NCI-H524 (cell line): Measurements from ENCODE around the gene CCSER1.
"Not testable (repeated sequence)": the region's sequence is repeated elsewhere in the genome, so short reads cannot be mapped to it uniquely, and the experiment has no call there.

ENCODE experiments used
- DNase-seq, 2 experiments: peaks; one replicate each; lab custom pipeline; 2025; lab: John Stamatoyannopoulos, UW

Gene CCSER1

GRCh38 chr4:91167864-91168653, 1040.9 kb downstream of the CCSER1 start:
- not testable (repeated sequence) for DNase-seq

GRCh38 chr4:91170768-91171167, 1043.6 kb downstream of the CCSER1 start:
- no peak for DNase-seq

GRCh38 chr4:91171217-91171616, 1044.0 kb downstream of the CCSER1 start:
- no peak for DNase-seq

DNA sequence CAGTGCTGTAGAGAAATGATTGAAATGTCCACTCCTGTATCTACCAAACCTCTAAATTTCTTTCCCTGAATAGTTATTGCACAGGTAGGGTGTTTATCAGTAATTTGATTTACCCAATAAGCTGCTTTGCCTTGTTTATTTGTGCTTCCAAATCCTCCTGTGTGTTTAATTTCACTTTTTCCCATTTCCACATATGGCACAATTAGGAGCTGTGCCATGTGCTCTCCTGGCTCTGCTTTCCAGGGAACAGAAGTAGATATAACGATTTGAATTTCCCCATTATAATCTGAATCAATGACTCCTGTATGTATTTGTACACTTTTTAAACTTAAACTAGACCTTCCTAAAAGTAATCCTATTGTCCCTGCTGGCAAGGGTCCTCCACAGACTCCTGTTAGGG, 1057.9 kb downstream of the CCSER1 start:
- DNase-seq = not testable (repeated sequence)

- DNase-seq = no peak
These were observed 1071.8 kb downstream of the CCSER1 start for GRCh38 chr4:91198951-91199350.

GRCh38 chr4:91207535-91207934, 1080.3 kb downstream of the CCSER1 start:
- no peak for DNase-seq

DNA sequence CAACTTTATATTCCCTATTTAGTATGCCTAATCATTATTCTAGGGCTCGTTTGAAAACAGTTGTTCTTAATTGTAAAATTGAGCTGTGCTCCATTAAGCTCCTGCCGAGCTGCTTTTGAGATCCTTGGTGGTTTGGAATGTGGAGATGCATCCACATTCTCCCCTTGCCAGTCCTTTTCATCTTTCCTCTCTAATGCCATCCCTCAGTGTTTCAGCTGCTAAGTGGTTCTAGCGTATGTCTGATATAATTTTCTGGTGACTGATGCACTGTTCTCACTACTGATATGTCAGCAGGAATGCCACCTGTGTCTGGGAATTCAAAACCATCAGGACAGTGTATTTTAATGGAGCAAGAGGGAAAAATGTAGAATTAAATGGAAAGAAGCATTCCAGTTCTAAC, 1085.0 kb downstream of the CCSER1 start:
- no peak for DNase-seq

DNA sequence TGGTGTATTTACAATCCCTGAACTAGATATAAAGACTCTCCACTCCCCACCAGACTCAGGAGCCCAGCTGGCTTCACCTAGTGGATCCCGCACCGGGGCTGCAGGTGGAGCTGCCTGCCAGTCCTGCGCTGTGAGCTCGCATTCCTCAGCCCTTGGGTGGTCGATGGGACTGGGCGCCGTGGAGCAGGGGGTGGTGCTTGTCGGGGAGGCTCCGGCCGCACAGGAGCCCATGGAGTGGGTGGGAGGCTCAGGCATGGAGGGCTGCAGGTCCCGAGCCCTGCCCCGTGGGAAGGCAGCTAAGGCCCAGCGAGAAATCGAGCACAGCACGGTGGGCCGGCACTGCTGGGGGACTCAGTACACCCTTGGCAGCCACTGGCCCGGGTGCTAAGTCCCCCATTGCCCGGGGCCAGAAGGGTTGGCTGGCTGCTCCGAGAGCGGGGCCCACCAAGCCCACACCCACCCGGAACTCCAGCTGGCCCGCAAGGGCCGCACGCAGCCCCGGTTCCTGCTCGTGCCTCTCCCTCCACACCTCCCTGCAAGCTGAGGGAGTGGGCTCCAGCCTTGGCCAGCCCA, 1090.7 kb downstream of the CCSER1 start:
- not testable (repeated sequence) for DNase-seq

GRCh38 chr4:91220315-91220714, 1093.1 kb downstream of the CCSER1 start:
- peak in 1 of 2 experiments; percentile 3 for DNase-seq

DNA sequence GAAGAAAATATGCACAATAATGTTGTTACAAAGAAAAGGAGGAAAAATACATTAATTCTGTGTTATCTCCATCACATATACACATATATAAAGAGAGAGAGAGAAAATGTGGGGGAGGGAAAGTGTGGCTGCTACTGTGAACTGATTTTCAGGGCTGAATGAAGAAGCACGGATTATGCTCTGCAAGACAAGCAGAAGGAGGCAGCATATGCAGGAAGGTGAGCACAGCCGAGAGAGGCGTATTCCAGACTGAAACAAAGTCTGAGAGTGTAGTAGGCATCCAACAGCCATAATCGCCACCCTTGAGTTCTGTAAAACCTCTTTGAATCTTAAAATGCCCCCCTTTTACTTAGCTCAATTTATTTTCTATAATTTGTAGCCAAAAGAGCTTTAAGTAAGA, 1094.8 kb downstream of the CCSER1 start:
- DNase-seq = no peak

DNA sequence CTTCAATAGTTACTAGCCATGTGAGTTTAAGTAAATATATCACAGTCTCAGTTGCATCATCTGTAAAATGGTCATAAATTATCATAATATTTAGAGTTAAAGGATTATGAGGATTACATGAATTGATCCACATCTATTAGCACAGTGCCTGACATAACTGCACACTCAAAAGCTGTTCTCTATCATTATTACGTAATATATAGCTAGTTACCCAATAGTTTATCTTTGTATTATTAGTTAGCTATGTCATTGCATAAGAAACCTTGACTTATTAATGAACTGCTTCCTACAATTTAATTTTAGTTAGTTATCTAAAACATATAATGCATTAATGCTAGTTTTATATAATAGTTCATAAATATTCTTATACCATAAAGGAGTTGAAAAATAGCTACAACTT, 1099.7 kb downstream of the CCSER1 start:
- no peak for DNase-seq

DNA sequence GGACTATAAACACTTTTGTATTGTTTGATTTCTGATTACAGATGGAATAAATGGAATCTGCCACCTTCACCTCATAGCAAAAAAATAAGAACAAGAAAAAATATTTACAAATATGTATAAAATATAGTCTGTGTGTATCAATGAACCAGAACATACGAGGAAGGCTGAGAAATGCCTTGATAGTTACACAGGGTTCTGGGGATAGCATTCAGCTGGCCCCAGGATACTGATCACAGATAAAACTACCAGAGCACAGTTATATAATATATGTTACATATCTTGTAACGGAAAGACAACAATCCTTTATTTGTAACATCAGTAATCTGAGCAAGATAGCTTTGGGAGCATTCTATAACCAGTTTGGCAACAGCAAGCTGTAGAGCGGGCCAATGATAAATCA, 1101.5 kb downstream of the CCSER1 start:
- no peak for DNase-seq

DNA sequence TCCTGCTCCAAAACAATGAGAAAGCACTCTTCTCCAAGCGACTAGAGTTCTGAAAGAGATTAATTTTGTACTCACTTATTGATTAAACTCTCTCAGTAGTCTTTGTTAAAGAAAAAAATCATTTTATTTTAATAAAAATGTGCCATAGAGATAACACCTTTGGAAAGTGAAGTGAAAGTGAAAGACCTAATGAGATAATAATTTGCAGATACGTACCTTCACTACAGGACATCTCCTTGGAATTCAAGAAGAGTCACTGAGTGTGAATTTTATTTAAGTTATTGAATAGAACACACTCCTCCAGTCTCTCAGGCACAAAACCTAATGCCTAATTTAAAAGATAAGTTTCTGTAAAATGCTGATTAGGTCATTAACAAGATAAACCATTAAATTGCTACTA, 1106.0 kb downstream of the CCSER1 start:
- no peak for DNase-seq

DNA sequence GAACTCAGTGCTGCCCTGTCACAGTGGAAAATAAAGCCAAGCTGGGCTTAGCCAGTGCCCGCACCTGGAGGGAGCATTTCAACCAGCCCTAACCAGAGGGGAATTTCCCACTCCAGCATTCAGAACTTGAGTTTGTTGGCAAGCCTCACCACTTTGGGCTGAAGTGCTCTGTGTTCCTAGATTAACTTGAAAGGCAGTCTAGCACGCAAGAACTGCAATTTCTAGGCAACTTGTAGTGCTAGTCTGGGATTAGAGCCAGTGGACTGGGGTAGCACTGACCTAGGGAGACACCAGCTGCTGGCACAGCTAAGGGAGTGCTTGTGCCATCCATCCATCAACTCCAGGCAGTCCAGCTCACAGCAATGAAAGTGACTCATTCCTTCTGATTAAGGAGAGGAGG, 1115.9 kb downstream of the CCSER1 start:
- no peak for DNase-seq

GRCh38 chr4:91256043-91256442, 1128.8 kb downstream of the CCSER1 start:
- no peak for DNase-seq

GRCh38 chr4:91256751-91257150, 1129.6 kb downstream of the CCSER1 start:
- DNase-seq = no peak

DNA sequence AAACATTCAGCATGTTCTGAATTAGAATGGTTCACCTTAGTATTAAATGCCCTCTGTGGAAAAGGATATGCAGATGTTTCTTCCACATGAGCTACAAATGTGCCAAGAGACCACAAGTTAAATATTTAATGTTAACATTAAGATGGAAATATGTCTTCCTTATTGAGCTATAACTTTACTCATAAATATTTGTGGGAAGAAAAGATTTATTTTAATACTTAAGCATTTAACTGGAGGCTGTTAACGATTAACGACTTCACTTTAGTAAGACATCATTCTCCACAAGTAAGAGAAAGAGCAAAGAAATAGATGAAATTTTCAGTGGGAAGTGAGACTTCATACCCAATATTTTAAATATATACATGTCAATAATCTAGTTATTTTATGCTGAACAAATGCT, 1130.5 kb downstream of the CCSER1 start:
- no peak for DNase-seq

DNA sequence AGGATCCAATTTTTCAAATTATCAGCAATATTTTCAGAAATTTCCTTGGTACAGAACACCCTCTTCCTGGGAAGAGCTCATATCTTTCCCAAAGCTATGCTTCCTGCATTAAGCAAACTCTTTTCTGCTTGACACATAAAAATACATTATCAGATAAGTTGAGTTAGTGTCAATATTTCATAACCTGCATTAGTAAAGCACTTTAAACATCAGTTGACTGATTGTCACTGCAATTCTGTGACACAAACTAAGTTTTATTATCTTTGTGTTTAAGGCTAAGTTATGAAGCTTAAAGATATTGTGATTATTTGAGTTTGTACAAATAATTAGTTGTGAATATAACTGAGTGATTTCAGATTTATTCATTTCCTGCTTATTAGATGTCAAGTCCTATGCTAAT, 1131.1 kb downstream of the CCSER1 start:
- no peak for DNase-seq

GRCh38 chr4:91267543-91267942, 1140.3 kb downstream of the CCSER1 start:
- DNase-seq = no peak

- DNase-seq = not testable (repeated sequence)
These were observed 1141.3 kb downstream of the CCSER1 start for GRCh38 chr4:91268481-91268880.

- DNase-seq = no peak
These were observed 1141.7 kb downstream of the CCSER1 start for GRCh38 chr4:91268913-91269312.

GRCh38 chr4:91279899-91280298, 1152.7 kb downstream of the CCSER1 start:
- DNase-seq = no peak

- peak in 1 of 2 experiments; percentile 1 for DNase-seq
These were observed 1153.5 kb downstream of the CCSER1 start for GRCh38 chr4:91280551-91281290.
